HG03457 (cell line): ENCODE data around the gene PSMA7.
A peak's percentile ranks its signal among the peaks of the same experiment; 100 is the strongest.
"Not testable (repeated sequence)": the region's sequence is repeated elsewhere in the genome, so short reads cannot be mapped to it uniquely, and the experiment has no call there.

ENCODE experiments used
- ATAC-seq: cut with Tn5 transposase; IDR thresholded peaks from one replicate; pipeline ENCODE4 v1.9.1; 2021; ENCODE audit warnings: moderate number of reproducible peaks; ENCODE audit not compliant: unreplicated experiment

Gene PSMA7

GRCh38 chr20:62156592-62157386 is 13.6 kb upstream of the PSMA7 start:
- no peak for ATAC-seq

- ATAC-seq, result no peak
These were observed 13.0 kb upstream of the PSMA7 start for GRCh38 chr20:62156254-62156556.

GRCh38 chr20:62155428-62156253 is 12.4 kb upstream of the PSMA7 start:
- no peak for ATAC-seq

- ATAC-seq, result no peak
These were observed 8.7 kb upstream of the PSMA7 start for GRCh38 chr20:62151835-62152364.

- ATAC-seq, result no peak
These were observed 8.0 kb upstream of the PSMA7 start for GRCh38 chr20:62151225-62151624.

GRCh38 chr20:62150310-62150575 is 7.0 kb upstream of the PSMA7 start:
- no peak for ATAC-seq

GRCh38 chr20:62149532-62150309 is 6.5 kb upstream of the PSMA7 start:
- no peak for ATAC-seq

GRCh38 chr20:62148908-62149314 is 5.7 kb upstream of the PSMA7 start:
- no peak for ATAC-seq

- not testable (repeated sequence) for ATAC-seq
These were observed 5.2 kb upstream of the PSMA7 start for GRCh38 chr20:62148383-62148782.

GRCh38 chr20:62147528-62147927 is 4.3 kb upstream of the PSMA7 start:
- no peak for ATAC-seq

GRCh38 chr20:62147125-62147524 is 3.9 kb upstream of the PSMA7 start:
- no peak for ATAC-seq

GRCh38 chr20:62146019-62146755 is 3.0 kb upstream of the PSMA7 start:
- no peak for ATAC-seq

- no peak for ATAC-seq
These were observed 2.5 kb upstream of the PSMA7 start for GRCh38 chr20:62145688-62146018.

- no peak for ATAC-seq
These were observed 997 bp upstream of the PSMA7 start for GRCh38 chr20:62143957-62144825.

- ATAC-seq, result peak; percentile 9
These were observed 728 bp downstream of the PSMA7 start for GRCh38 chr20:62142252-62143080.

- ATAC-seq, result no peak
These were observed 1.6 kb downstream of the PSMA7 start for GRCh38 chr20:62141397-62142251.

GRCh38 chr20:62141043-62141396 is 2.2 kb downstream of the PSMA7 start:
- no peak for ATAC-seq

- ATAC-seq, result no peak
These were observed 3.6 kb downstream of the PSMA7 start for GRCh38 chr20:62139636-62140035.
